HG03558 (cell line): ENCODE data around the gene WNT16.
"Not testable (repeated sequence)": the region's sequence is repeated elsewhere in the genome, so short reads cannot be mapped to it uniquely, and the experiment has no call there.

ENCODE experiments used
- ATAC-seq: cut with Tn5 transposase; IDR thresholded peaks from one replicate; pipeline ENCODE4 v1.9.1; 2021; ENCODE audit warnings: moderate number of reproducible peaks; ENCODE audit not compliant: unreplicated experiment; ENCODE audit errors: extremely low read depth

Gene WNT16

GRCh38 chr7:121305109-121305508 is 23.7 kb upstream of the WNT16 start:
- ATAC-seq, result no peak

GRCh38 chr7:121306565-121306964 is 22.2 kb upstream of the WNT16 start:
- no peak for ATAC-seq

GRCh38 chr7:121307021-121307574 is 21.7 kb upstream of the WNT16 start:
- ATAC-seq, result no peak

- no peak for ATAC-seq
Measured at GRCh38 chr7:121313220-121313792, 15.5 kb upstream of the WNT16 start.

- peak; percentile 88 for ATAC-seq
Measured at GRCh38 chr7:121313793-121314676, 14.8 kb upstream of the WNT16 start.

GRCh38 chr7:121315170-121315569 is 13.6 kb upstream of the WNT16 start:
- ATAC-seq, result not testable (repeated sequence)

- ATAC-seq, result no peak
Measured at GRCh38 chr7:121322460-121322859, 6.3 kb upstream of the WNT16 start.

- no peak for ATAC-seq
Measured at GRCh38 chr7:121323515-121324302, 5.1 kb upstream of the WNT16 start.

GRCh38 chr7:121327671-121328070 is 1.1 kb upstream of the WNT16 start:
- ATAC-seq, result no peak

GRCh38 chr7:121329191-121330052 is 622 bp downstream of the WNT16 start:
- ATAC-seq, result no peak

- ATAC-seq, result no peak
Measured at GRCh38 chr7:121330053-121330833, 1.4 kb downstream of the WNT16 start.

GRCh38 chr7:121331048-121331447 is 2.2 kb downstream of the WNT16 start:
- no peak for ATAC-seq

- no peak for ATAC-seq
Measured at GRCh38 chr7:121331574-121331973, 2.8 kb downstream of the WNT16 start.

- ATAC-seq, result no peak
Measured at GRCh38 chr7:121334376-121334775, 5.6 kb downstream of the WNT16 start.

- no peak for ATAC-seq
Measured at GRCh38 chr7:121334875-121335648, 6.3 kb downstream of the WNT16 start.

GRCh38 chr7:121336579-121336978 is 7.8 kb downstream of the WNT16 start:
- ATAC-seq, result no peak

GRCh38 chr7:121337398-121337797 is 8.6 kb downstream of the WNT16 start:
- no peak for ATAC-seq

GRCh38 chr7:121339082-121339481 is 10.3 kb downstream of the WNT16 start:
- ATAC-seq, result no peak
